HG03521 (cell line): Measurements from ENCODE around the gene LCN1.

Experiments
- ATAC-seq: cut with Tn5 transposase; IDR thresholded peaks from one replicate; pipeline ENCODE4 v1.9.1; 2021; ENCODE audit warnings: mild to moderate bottlenecking, moderate library complexity; ENCODE audit not compliant: unreplicated experiment

The LCN1 gene

DNA sequence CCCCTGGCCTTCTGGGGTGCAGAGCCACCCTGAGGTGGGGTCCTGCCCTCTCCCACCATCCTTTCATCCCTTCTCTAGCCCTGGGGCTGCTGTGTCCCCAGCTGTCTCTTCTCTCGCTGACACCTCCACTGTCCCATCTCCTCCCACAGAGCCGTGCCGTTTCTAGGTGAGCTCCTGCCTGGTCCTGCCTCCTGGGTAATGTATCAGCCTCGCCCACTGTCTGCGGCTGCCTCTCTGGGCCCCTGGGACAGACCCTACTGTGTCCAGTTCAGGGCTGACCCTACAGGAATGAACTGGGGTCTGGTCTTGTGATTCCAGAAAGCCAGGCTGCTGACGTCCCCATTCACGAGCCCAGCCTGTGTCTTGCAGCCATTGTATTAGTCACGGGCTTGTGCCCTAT lies 44.4 kb downstream of the LCN1 start:
- no peak for ATAC-seq

- no peak for ATAC-seq
Observed at GRCh38 chr9:135566552-135566951, 45.3 kb downstream of the LCN1 start.

DNA sequence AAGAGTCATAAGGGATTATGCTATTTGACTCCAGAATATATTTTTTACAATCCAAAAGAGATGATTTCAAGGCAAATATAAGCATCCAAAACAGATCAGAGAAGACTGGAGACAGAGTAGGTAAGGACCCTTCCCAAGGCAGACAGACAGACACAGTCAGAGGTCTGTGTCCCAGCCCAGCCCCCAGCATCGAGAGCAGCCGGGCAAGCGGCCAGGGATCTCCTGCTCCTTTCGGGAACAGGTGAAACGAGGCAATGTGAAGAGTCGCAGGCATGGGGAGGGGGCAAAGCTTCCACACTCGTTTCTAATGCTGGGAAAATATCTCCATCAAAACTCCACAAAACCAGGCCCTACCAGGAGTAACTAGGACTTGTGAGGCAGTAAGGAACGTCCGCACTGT lies 46.1 kb downstream of the LCN1 start:
- no peak for ATAC-seq

DNA sequence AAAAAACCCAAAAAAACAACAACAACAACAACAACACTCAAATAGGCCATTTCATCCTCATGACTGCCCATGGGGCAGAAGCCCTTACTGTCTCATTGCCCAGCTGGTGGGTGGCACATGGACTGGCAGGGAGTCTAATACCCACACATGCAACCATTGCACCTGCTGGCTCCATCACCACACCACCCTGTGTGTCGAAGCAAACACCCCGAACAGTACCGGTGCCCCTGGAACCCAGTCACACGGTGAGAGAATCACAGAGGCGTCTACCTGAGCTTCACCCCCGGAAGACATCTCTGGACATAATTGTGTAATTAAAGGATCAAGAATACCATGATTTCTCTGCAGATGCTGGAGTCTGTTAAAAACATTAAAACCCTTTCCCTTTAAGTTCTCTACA lies 46.8 kb downstream of the LCN1 start:
- no peak for ATAC-seq

GRCh38 chr9:135570456-135570855 lies 49.2 kb downstream of the LCN1 start:
- ATAC-seq = no peak

GRCh38 chr9:135572233-135572632 lies 51.0 kb downstream of the LCN1 start:
- ATAC-seq = no peak

DNA sequence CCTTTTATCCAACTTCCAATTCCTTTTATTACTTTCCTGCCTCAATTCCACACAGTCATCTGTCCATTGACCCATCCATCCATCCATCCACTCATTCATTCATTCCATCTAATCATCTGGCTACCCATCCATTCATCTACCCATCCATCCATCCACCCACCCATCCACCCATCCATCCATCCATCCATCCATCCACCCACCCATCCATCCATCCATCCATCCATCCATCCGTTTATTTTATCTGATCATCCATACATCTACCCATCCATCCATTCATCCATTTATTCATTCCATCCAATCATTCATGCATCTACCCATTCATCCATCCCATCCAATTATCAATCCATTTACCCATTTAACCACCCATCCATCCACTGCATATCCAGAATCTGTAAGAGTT lies 51.9 kb downstream of the LCN1 start:
- no peak for ATAC-seq

GRCh38 chr9:135574331-135574730 lies 53.1 kb downstream of the LCN1 start:
- ATAC-seq = no peak

- no peak for ATAC-seq
Observed at GRCh38 chr9:135574943-135575342, 53.7 kb downstream of the LCN1 start.
